EL (cell line): ENCODE data around the gene PRPF40B.

Experiments used
- DNase-seq: peaks from one replicate; pipeline ENCODE4 v3.0.0-alpha.2; 2016

The PRPF40B gene

GRCh38 chr12:49689785-49690184 lies 66.4 kb downstream of the PRPF40B start:
- DNase-seq = no peak

GRCh38 chr12:49692851-49693250 lies 69.5 kb downstream of the PRPF40B start:
- DNase-seq = no peak

- peak; percentile 31 for DNase-seq
Measured at GRCh38 chr12:49693931-49694444, 70.6 kb downstream of the PRPF40B start.
